ENCODE data around the gene PTRH1. TPM values are rescaled to one million over a fixed set of nuclear protein-coding genes. Genes with fewer than 3 reads are reported as not detected.

The PTRH1 gene
- total RNA-seq, 2 experiments from 2014 or later: 12.9 to 15.1 TPM

DNA sequence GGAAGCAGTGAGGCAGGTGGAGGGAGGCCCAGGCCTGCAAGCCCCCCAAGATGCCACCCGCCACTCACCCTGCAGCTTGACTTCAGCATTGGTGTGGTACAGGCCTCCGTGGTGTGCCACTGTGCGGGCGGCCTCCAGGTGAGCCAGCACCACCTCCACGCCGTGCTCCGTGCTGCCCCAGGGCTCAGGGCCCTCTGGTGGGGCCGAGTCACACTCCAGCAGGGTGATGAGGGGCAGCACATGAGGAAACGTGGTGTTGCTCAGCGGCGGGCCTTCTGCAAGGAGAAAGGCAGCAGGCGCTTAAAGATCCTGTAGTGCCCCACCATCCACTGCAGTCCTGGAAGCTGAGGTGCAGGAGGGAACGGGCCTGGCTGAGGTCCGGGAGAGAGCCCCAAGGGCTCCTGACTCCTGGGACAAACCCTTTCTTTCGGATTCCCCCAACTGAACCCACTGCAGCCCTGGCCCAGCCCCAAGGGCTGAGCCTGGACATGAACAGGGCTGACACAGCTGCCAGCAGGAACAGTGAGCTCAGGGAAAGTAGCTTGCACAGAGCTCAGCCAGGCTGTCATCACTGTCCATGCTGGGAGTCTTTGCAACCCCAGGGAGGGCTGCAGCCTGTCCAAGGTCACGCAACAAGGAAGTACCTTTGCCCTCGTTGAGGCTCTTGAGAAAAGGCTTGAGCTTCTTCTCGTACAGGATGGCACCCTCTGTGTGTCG, 24.3 kb upstream of the PTRH1 start:
- Mint-ChIP-seq H3K4me1 (peaks cover 5% of the 10 kb centered on the region), H3K9me3 (ENCODE audit: low read depth) (no peaks in the 10 kb centered on the region), H3K27ac (no peak overlapping the region), H3K36me3 (ENCODE audit: low read depth) (peaks cover 12% of the 10 kb centered on the region), H3K27me3 (no peaks in the 10 kb centered on the region), H3K4me3 (no peak overlapping the region)
- CTCF ChIA-PET: interaction anchor here (0.8 to 0.9 kb wide), 3 partner anchors 24 to 133 kb away, joined by 3 read pairs; no protein-coding TSS in a partner anchor
- POLR2A ChIA-PET: no interaction called here
- no peak for DNase-seq
- intact Hi-C loops (cut with DNase I, micrococcal nuclease): no loop called here
- no peak for ATAC-seq

DNA sequence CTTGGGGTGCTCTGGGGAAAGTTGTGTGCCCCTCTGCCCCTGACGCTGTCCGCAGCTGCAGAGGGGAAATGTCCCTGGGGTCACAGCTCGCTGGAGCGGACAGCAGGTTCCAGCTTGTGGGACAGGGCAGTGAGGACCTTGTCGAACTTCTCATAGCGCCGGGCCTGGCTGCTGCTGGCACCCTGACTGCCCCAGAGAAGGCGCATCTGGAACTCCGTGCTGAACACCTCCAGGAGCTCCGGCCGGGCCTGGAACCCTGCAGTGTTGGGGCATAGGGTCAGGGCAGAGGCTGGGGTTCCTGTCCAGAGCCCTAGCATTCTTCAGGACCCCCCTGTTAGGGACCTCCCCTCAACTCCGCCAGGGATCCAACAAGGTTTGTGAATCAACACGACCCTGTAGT, 23.2 kb upstream of the PTRH1 start:
- ATAC-seq: no peak
- Mint-ChIP-seq H3K9me3 (ENCODE audit: low read depth) (no peaks in the 10 kb centered on the region), H3K4me3 (no peak overlapping the region), H3K4me1 (peaks cover 12% of the 10 kb centered on the region), H3K27ac (no peak overlapping the region), H3K27me3 (no peaks in the 10 kb centered on the region), H3K36me3 (ENCODE audit: low read depth) (peaks cover 11% of the 10 kb centered on the region)
- DNase-seq: no peak
- ChIA-PET POLR2A (no interaction called here), CTCF (no interaction called here)
- intact Hi-C loops (cut with DNase I, micrococcal nuclease): no loop called here

DNA sequence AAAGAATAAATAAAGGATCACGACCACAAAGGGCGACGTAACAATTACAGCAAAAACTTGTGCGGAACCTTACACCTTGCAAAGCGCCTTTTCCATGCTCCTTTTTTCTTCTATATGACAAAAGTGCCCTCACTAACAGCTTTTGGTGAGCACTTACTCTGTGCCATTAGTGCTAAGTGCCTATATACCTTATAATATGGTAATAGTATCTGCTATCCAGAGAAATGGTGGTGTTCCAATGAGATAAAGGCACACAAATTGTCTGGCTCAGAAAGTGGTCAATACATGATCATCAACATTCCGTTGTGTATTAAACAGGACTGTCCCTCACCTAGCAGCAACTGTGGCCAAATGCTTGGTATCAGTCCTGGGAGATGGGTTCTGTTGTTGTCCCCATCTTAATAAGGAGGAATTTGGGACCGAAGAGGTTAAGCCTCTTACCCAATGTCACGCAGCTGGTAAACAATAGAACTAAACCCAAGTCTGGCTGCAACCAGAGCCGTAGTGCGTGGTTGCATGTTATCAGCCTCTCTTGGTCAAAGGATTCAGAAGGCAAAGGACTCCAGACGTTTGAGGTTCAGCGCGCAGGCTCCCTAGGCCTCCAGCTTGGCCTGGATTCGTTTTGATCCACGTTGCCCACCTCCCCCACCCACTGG, 20.2 kb upstream of the PTRH1 start:
- H3K4me3 Mint-ChIP-seq: peak overlapping the region; percentile 72
- no peak overlapping the region for H3K27ac Mint-ChIP-seq
- no peaks in the 10 kb centered on the region for H3K9me3 Mint-ChIP-seq (ENCODE audit: low read depth)
- ATAC-seq: no peak
- ChIA-PET CTCF (interaction anchor here (0.6 to 3.5 kb wide), 32 partner anchors 8 to 284 kb away, joined by 3 to 28 read pairs (median 6); partner anchors contain the start of genes CDK9, ENG, FPGS and LRSAM1), POLR2A (interaction anchor here (1.0 to 1.5 kb wide), 6 partner anchors 20 to 123 kb away, joined by 3 to 6 read pairs (median 5); partner anchors contain the start of genes CDK9, PTRH1 and TTC16)
- no peak for DNase-seq
- intact Hi-C loops (cut with DNase I, micrococcal nuclease): loop anchor here (1.0 to 2.0 kb wide), 19 partner anchors 20 to 425 kb away; partner anchors contain the start of genes PTRH1 (in 2 of the 2), BBLN (in 1 of the 2), FPGS (in 1 of the 2) and LRSAM1 (in 1 of the 2)
- H3K36me3 Mint-ChIP-seq (ENCODE audit: low read depth): peaks cover 8% of the 10 kb centered on the region
- peaks cover 12% of the 10 kb centered on the region for H3K4me1 Mint-ChIP-seq
- no peaks in the 10 kb centered on the region for H3K27me3 Mint-ChIP-seq

DNA sequence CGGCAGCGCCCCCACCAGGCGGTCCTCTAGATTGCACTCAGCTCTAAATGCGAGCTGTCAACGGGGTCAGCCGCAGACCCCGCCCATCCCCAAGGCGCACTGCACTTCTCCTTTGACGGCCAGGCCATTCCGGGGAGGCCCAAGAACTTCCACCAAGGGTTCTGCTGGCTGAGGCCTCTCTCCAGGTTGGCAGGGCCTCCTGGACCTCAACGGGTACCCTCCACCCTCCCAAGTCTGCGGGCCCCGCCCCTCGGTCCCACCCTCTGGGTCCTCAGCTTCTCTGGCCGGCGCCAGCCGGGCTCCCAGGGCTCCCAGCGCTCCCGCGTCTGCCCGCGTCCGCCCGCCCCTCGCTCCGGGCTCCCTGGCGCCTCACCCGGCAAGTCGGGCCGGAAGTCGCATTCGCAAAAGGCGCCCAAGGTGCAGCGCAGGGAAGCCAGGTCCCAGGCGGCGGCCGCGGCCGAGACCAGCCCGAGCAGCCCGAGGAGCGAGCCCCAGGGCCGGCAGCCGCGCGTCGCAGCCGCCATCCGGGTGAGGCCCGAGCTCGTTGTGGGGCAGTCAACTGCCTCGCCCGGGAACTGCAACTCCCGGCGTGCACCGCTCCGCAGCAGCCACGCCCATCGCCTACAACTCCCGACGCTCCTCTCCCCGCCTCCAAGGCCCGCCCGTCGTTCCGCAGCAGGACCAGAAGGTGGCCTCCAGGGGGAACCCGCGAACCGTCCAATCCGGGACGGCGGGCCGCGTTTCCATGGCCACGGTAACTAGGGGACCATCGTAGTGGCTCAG, 19.5 kb upstream of the PTRH1 start, which contains the start of gene TOR2A:
TOR2A (minus strand) TSS at position 548 of the 783 bp plus-strand sequence; CDS start at position 524, 24 bp downstream.
- POLR2A ChIA-PET: interaction anchor here (0.6 to 1.5 kb wide), 9 partner anchors 19 to 285 kb away, joined by 3 to 6 read pairs (median 5); partner anchors contain the start of genes CDK9, PTRH1 and TTC16
- H3K27me3 Mint-ChIP-seq: no peaks in the 10 kb centered on the region
- CTCF ChIA-PET: interaction anchor here (0.6 to 3.5 kb wide), 71 partner anchors 8 to 793 kb away, joined by 3 to 28 read pairs (median 4); partner anchors contain the start of genes CDK9, ENG, FPGS and LRSAM1

DNA sequence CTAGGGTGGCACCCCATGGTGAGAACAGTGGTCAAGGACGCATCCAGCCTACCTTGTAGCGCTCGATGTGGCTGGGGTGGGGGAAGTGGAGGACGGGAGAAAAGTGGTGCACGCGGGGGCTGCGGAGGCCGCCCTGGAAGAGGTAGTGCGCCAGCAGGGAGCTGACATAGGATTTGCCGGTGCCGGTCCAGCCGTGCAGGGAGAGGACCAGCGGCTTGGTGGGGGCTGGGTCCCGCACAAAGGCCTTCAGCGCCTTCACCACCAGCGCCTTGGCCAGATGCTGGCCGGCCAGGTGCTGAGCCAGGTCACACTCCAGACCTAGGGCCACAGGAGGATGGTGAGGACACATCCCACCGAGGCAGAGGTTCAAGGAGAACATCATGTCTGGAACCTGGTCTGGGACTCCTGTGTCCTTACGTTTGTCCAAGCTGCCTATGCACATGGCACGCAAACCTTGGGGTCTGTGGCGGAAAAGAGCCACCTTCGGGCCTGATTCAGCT, 18.8 kb upstream of the PTRH1 start:
- H3K4me3 Mint-ChIP-seq: peak overlapping the region; percentile 72
- intact Hi-C loops (cut with DNase I, micrococcal nuclease): loop anchor here (1.0 to 2.0 kb wide), 3 partner anchors 144 to 230 kb away; no protein-coding TSS in a partner anchor
- DNase-seq (no peak), ATAC-seq (no peak)
- ChIA-PET CTCF (interaction anchor here (0.6 to 3.5 kb wide), 59 partner anchors 8 to 792 kb away, joined by 3 to 28 read pairs (median 4); partner anchors contain the start of genes CDK9, ENG, FPGS and LRSAM1), POLR2A (interaction anchor here (0.7 to 1.5 kb wide), 7 partner anchors 19 to 284 kb away, joined by 3 to 6 read pairs (median 5); partner anchors contain the start of genes CDK9, PTRH1 and TTC16)
- peak overlapping the region; percentile 73 for H3K27ac Mint-ChIP-seq
- peaks cover 12% of the 10 kb centered on the region for H3K4me1 Mint-ChIP-seq
- peaks cover 6% of the 10 kb centered on the region for H3K36me3 Mint-ChIP-seq (ENCODE audit: low read depth)
- H3K27me3 Mint-ChIP-seq: no peaks in the 10 kb centered on the region
- H3K9me3 Mint-ChIP-seq (ENCODE audit: low read depth): no peaks in the 10 kb centered on the region

More for the DNA sequence above, 19.5 kb upstream of the PTRH1 start, which contains the start of gene TOR2A:
- H3K4me3 Mint-ChIP-seq: peak within 1 kb of the TSS; percentile 72
- DNase-seq: peak; percentile 99
- peak within 1 kb of the TSS; percentile 73 for H3K27ac Mint-ChIP-seq
- intact Hi-C loops (cut with DNase I, micrococcal nuclease): loop anchor here (1.0 to 2.0 kb wide), 21 partner anchors 20 to 425 kb away; partner anchors contain the start of genes PTRH1 (in 2 of the 2), BBLN (in 1 of the 2), FPGS (in 1 of the 2) and LRSAM1 (in 1 of the 2)
- no peaks in the 10 kb centered on the region for H3K9me3 Mint-ChIP-seq (ENCODE audit: low read depth)
- peaks cover 8% of the 10 kb centered on the region for H3K36me3 Mint-ChIP-seq (ENCODE audit: low read depth)
- peaks cover 12% of the 10 kb centered on the region for H3K4me1 Mint-ChIP-seq
- peak; percentile 93 for ATAC-seq

DNA sequence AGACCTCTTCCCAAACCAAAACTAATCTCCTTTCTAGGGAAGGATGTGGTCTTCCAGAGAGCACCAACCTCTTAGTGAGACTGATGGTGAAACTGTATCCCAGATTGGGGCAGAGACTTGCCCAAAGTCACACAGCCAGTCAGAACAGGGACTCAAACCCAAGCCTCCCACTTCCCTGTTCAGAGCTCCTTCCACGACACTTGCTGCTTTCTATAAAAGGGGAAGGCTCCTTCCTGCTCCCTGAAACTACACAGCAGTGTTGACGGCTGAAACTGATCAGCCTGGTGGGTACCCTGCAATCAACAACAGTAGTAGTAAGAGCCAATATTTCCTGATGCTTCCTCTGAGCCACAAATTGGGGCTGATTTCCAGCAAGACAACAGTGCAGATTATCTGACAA, 18.2 kb upstream of the PTRH1 start:
- intact Hi-C loops (cut with DNase I, micrococcal nuclease): loop anchor here (1.0 to 2.0 kb wide), 3 partner anchors 143 to 229 kb away; no protein-coding TSS in a partner anchor
- Mint-ChIP-seq H3K4me1 (peaks cover 12% of the 10 kb centered on the region), H3K4me3 (no peak overlapping the region), H3K9me3 (ENCODE audit: low read depth) (no peaks in the 10 kb centered on the region), H3K27me3 (no peaks in the 10 kb centered on the region), H3K27ac (peak overlapping the region; percentile 73), H3K36me3 (ENCODE audit: low read depth) (peaks cover 3% of the 10 kb centered on the region)
- no peak for ATAC-seq
- no peak for DNase-seq
- CTCF ChIA-PET: interaction anchor here (0.6 to 3.5 kb wide), 11 partner anchors 7 to 301 kb away, joined by 3 to 28 read pairs (median 5); partner anchors contain the start of genes CDK9 and ST6GALNAC4
- POLR2A ChIA-PET: interaction anchor here (0.5 kb wide), 1 partner anchor 15 kb away, joined by 3 read pairs; no protein-coding TSS in a partner anchor

DNA sequence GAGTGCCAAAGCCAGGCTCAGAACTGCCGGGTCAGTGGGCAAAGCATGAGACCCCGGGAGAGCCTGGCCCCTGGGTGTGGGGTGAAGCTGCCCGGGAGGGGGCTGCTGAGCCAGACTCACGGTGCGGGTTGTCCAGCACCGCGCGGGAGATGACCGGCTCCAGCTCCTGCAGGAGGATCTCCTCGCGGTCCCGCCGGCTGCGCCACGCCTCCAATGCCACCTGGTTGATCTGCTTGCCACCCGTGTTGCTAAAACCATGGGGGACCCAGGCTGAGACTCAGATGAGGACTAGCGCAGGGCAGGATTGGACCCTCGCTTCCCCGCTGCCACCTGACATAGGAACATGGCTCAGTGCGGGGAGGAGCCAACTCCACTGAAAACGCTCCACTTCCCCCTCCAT, 17.0 kb upstream of the PTRH1 start:
- DNase-seq (no peak), ATAC-seq (no peak)
- Mint-ChIP-seq H3K4me3 (no peak overlapping the region), H3K27me3 (no peaks in the 10 kb centered on the region), H3K9me3 (ENCODE audit: low read depth) (no peaks in the 10 kb centered on the region), H3K27ac (no peak overlapping the region), H3K36me3 (ENCODE audit: low read depth) (no peaks in the 10 kb centered on the region), H3K4me1 (peaks cover 12% of the 10 kb centered on the region)
- intact Hi-C loops (cut with DNase I, micrococcal nuclease): no loop called here
- ChIA-PET CTCF (interaction anchor here (0.7 to 1.0 kb wide), 2 partner anchors 53 to 568 kb away, joined by 3 read pairs; partner anchors contain the start of gene CDK9), POLR2A (no interaction called here)

DNA sequence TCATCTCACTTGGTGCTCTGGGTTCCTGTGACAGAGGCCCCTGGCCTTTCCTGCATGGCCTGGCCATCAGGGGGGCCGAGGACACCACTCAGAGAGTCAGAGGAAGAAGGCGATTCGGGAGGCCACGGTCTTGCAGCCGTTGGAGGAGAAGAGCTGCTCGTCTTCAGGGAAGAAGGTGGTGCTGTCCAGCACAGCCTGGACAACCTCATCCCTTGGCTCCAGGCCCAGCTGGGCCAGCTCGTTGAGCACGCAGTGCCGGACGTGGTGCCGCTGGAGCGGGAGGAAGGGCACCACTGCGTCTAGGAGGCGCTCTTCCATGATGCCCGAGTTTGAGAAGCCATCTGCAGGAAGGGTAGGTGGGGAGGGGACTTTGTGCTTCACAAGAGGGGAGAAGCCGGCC, 16.5 kb upstream of the PTRH1 start:
- intact Hi-C loops (cut with DNase I, micrococcal nuclease): no loop called here
- H3K27ac Mint-ChIP-seq: no peak overlapping the region

DNA sequence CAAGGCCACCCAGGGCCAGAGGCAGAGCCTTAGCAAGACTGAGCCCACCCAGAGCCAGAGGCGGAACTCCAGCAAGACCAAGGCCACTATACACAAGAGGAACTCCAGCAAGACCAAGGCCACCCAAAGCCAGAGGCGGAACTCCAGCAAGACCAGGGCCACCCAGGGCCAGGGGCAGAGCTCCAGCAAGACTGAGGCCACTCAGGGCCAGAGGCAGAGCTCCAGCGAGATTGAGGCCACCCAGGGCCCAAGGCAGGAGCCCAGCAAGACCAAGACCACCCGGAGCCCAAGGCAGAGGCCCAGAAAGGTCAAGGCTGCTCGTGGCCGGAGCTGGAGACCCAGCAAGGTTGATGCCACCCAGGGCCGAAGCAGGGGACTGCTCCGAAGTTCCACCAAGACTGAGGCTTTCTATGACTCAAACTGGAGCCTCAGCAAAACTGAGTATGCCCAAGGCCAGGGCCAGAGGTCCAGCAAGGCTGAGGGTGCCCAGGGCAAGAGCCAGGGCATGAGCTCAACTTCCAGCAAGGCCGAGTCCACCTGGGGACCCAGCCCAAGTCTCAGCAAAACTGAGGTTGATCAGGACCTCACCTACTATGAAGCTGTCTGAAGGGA, 15.4 kb upstream of the PTRH1 start:
- H3K9me3 Mint-ChIP-seq (ENCODE audit: low read depth): no peaks in the 10 kb centered on the region
- ATAC-seq (no peak), DNase-seq (no peak)
- intact Hi-C loops (cut with DNase I, micrococcal nuclease): no loop called here
- no peaks in the 10 kb centered on the region for H3K27me3 Mint-ChIP-seq
- H3K36me3 Mint-ChIP-seq (ENCODE audit: low read depth): no peaks in the 10 kb centered on the region
- ChIA-PET CTCF (interaction anchor here (0.6 to 0.7 kb wide), 2 partner anchors 78 to 140 kb away, joined by 3 to 4 read pairs; no protein-coding TSS in a partner anchor), POLR2A (interaction anchor here (0.6 kb wide), 1 partner anchor 11 kb away, joined by 3 read pairs; no protein-coding TSS in a partner anchor)
- H3K4me1 Mint-ChIP-seq: peaks cover 12% of the 10 kb centered on the region
- H3K4me3 Mint-ChIP-seq: no peak overlapping the region
- H3K27ac Mint-ChIP-seq: no peak overlapping the region

More for the DNA sequence above, 16.5 kb upstream of the PTRH1 start:
- ChIA-PET POLR2A (no interaction called here), CTCF (no interaction called here)
- Mint-ChIP-seq H3K36me3 (ENCODE audit: low read depth) (no peaks in the 10 kb centered on the region), H3K4me3 (no peak overlapping the region), H3K4me1 (peaks cover 12% of the 10 kb centered on the region), H3K27me3 (no peaks in the 10 kb centered on the region), H3K9me3 (ENCODE audit: low read depth) (no peaks in the 10 kb centered on the region)
- DNase-seq: no peak
- ATAC-seq: no peak

DNA sequence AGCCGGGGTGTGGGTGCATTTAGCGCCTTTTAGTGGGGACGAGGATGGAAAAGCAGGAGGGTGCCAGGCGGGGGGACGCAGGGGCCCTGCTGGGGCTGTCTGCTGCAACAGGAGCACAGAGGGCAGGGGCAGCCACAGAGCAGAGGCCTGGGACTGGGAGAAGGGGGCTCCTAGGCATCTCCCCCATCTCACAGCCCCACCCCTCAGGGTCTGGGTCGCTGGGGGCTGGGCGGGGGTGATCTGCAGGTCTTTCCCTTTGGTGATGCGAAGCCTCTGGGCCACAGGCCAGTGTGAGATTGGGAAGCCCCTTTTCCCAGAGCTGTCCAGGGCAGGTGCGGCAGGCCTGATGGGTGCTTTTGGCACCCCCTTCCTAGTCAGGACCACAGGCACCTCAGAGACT, 14.8 kb upstream of the PTRH1 start:
- Mint-ChIP-seq H3K27ac (no peak overlapping the region), H3K36me3 (ENCODE audit: low read depth) (no peaks in the 10 kb centered on the region), H3K9me3 (ENCODE audit: low read depth) (no peaks in the 10 kb centered on the region), H3K27me3 (no peaks in the 10 kb centered on the region), H3K4me1 (peaks cover 7% of the 10 kb centered on the region), H3K4me3 (no peak overlapping the region)
- intact Hi-C loops (cut with DNase I, micrococcal nuclease): no loop called here
- ChIA-PET POLR2A (no interaction called here), CTCF (no interaction called here)
- DNase-seq: no peak
- ATAC-seq: no peak
